Urinary bladder (tissue), 4 donors: ENCODE measurements around the gene ENTPD8. TPM values are rescaled to one million over a fixed set of nuclear protein-coding genes. Genes with fewer than 3 reads are reported as not detected.

ENCODE experiments used
- DNase-seq: peaks from one replicate; pipeline ENCODE4 v3.0.0-alpha.2; 2015; ENCODE audit errors: extremely low spot score
- H3K27ac ChIP-seq: one replicate; pipeline ENCODE4 v1.5.1; 2013; ENCODE audit warnings: low read depth, mild to moderate bottlenecking, moderate library complexity
- H3K36me3 ChIP-seq: one replicate; pipeline ENCODE4 v1.6.1; 2013; ENCODE audit warnings: mild to moderate bottlenecking, moderate library complexity; ENCODE audit not compliant: insufficient read depth
- H3K4me1 ChIP-seq: one replicate; pipeline ENCODE4 v1.6.1; 2013; ENCODE audit warnings: mild to moderate bottlenecking, moderate library complexity; ENCODE audit not compliant: insufficient read depth
- H3K4me3 ChIP-seq: one replicate; pipeline ENCODE4 v1.5.1; 2013; ENCODE audit warnings: low read depth, low read length
- whole genome bisulfite sequencing: extraction: QIAGEN DNeasy Blood & Tissue Kit; methylation state at CpG from one replicate; pipeline ENCODE4 v1.1.7; 2013; 5-methylcytosine and 5-hydroxymethylcytosine counted together
- polyA plus RNA-seq: library from polyadenylated mRNA; stranded (reverse); fragments of 200-250 nt; gene quantifications from one replicate; pipeline ENCODE4 v1.2.3, GENCODE V29; 2013
- total RNA-seq: library from RNA; depleted of rRNA; stranded (reverse); fragments of >200 nt; gene quantifications from one replicate; pipeline ENCODE4 v1.2.3, GENCODE V29; 2014
- donor health status: healthy with polysubstance abuse.
- donor health status: healthy.

Gene ENTPD8
- total and polyA plus RNA-seq, 2 donors, result 0.16 TPM; not detected in 1

DNA sequence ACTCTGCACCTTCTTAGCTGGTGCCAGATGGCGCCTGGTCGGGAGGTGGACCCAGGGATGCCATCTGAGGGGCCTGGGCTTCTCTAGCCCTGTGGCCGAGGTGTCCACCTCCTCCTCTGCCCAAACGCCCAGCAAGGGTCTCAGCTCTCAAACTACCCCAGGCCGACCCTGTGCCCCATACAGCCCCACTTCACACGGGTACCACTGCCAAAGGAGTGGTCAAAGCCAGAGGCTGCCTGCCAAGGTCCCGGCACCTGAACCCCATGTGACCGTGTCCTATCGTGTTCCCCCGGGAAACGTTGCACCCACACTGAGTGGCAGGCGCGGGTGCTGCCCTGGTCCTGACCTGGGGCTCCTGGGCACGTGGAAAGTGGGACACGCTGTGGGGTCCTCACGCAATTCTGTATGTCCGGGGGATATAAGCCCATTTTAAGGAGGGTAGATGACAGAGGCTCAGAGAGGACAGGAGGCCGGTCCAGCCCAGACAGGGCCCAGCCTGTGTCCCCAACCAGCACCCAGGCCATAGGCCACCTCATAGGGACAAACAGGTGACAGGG is 1.9 kb downstream of the ENTPD8 start:
- no peak for DNase-seq
- Histone ChIP-seq H3K27ac (no peak overlapping the region), H3K36me3 (no peaks in the 10 kb centered on the region), H3K4me1 (peaks cover 4% of the 10 kb centered on the region), H3K4me3 (no peak overlapping the region)
- WGBS, result 75% methylated on average over 18 of the region's 18 CpGs

DNA sequence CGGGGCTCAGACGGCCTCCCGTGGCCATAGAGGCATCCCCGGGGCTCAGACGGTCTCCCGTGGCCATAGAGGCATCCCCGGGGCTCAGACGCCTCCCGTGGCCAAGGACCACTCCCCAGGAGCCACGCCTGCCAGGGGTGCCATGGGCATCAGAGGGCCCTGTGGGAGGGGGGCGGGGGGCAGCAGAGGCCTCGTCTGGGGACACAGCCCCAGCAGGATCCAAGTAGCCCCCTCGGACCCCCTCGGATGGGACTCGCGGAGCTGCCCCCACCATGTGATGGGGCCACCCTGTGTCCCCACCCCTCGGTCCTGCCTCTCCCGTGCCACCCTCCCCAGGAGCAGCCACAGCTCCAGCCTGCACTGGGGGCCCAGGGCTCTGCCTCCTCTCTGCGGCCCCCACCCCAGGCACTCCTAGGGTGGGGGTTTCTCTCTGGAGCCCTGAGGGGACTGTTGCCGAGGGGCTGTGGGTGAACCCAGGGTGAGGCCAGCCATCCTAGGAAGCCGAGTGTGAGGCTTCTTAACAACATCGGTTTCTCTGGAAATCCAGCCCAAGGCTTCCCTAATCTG is 2.5 kb downstream of the ENTPD8 start:
- Histone ChIP-seq H3K4me1 (peaks cover 4% of the 10 kb centered on the region), H3K4me3 (no peak overlapping the region), H3K27ac (no peak overlapping the region), H3K36me3 (no peaks in the 10 kb centered on the region)
- 86% methylated on average over 22 of the region's 22 CpGs for WGBS
- DNase-seq, result no peak

DNA sequence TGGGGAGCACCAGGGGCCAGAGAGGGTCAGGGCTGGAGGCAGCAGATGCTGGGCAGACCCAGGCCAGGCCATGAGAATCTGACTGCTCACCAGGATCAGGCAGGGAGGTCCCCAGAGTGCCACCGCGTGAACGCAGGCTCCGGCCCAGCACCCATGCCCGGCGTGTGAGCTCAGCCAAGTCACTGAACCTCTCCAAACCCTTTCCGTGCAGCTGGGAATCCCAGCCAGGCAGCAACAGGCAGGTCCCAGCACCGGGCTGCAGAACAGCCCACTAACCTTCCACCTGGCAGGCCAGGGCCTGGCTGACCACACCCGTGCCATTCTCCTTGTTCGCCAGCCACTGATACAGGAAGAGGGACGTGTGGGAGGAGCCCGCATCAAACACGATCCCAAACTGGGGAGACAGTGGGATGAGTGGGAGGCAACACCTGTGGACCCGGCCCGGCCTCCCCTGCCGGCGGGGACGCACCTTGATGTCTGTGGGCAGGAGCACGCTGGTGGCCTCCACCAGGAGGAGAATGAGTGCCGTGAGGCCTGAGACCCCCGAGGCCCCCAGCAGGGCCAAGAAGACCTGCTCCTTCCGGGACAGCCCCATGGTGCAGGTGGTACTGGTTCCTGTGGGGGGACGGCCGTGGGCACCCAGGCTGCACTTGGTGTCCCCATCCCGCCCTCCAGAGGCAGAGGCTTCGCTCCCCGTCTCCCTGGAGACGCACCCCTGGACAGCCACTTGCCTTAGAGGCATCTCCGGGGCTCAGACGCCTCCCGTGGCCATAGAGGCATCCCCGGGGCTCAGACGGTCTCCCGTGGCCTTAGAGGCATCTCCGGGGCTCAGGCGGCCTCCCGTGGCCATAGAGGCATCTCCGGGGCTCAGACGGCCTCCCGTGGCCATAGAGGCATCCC is 3.2 kb downstream of the ENTPD8 start:
- Histone ChIP-seq H3K4me3 (no peak overlapping the region), H3K27ac (no peak overlapping the region), H3K4me1 (peaks cover 4% of the 10 kb centered on the region), H3K36me3 (no peaks in the 10 kb centered on the region)
- no peak for DNase-seq
- WGBS, result 82% methylated on average over 40 of the region's 40 CpGs

DNA sequence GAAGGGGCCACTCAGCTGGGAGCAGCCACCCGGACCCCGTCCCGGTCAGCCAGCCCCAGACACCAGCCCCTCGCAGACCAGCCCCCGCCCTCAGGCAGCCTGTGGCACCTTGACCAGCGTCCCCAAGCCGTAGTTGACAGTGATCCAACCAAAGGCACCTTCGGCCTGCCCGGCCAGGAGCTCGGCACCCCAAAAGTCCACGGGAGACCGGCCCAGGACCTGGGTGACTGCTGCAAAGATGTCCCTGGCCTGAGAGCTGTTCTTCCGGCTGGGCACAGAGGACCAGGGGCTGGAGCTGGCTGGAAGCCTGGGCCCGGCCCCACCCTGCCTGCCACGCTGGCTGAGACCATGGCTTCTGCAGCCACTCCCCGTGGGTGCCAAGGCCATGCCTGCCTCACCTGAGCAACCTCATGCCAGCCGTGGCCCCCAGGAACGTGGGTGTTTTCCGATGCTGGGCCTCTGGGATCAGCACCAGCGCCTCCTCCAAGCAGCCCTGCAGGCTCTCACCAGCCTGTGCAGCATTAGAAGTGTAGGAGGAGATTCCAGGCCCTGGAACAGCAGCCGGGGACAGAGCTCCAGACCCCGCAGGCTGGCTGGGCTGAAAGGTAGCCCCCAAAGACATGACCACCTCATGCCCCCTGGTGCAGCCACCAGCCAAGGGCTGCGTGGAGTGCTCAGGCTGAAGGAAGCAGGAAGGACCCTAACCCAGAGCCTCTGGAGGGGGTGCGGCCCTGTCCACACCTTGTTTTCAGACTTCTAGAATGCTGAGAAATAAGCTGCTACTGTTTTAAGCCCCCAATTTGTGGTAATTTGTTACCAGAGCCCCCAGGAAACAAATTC is 4.2 kb downstream of the ENTPD8 start:
- Histone ChIP-seq H3K4me1 (peaks cover 4% of the 10 kb centered on the region), H3K4me3 (no peak overlapping the region), H3K36me3 (no peaks in the 10 kb centered on the region), H3K27ac (no peak overlapping the region)
- 84% methylated on average over 24 of the region's 24 CpGs for WGBS
- DNase-seq, result no peak

DNA sequence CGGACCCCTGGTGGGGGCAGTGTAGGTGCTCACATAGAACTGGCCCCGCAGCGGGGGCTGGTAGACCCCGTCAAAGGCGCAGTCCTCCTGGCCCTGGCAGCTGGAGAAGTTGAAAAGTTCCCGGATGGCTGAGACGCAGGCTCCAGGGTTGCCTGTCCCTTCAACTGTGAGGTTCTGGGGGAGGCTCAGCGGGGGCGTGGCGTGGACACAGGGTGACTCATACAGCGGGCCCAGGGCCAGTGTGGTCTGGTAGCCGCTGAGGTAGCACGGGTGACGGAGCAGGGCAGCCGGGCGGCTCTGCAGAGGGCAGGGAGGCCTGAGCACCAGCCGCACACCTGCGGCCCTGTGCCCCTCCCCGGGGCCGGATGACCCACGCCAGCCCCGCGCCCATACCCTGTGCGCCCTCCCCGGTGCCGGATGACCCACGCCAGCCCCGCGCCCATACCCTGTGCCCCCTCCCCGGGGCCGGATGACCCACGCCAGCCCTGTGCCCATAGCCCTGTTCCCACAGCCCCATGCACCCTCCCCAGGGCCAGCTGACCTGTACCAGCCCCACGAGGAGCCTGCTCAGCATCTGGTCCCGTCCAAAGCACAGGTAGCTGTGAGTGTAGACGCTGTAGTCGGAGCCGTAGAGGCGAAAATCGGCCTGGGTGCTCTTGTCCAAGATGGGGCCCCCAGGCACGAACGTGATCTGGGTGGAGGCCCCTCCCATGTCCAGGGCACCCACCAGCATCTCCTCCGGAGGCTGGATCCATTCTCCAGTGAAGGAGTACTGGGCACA is 5.0 kb downstream of the ENTPD8 start:
- Histone ChIP-seq H3K4me1 (no peaks in the 10 kb centered on the region), H3K27ac (no peak overlapping the region), H3K4me3 (no peak overlapping the region), H3K36me3 (no peaks in the 10 kb centered on the region)
- DNase-seq, result no peak
- WGBS, result 71% methylated on average over 42 of the region's 42 CpGs

DNA sequence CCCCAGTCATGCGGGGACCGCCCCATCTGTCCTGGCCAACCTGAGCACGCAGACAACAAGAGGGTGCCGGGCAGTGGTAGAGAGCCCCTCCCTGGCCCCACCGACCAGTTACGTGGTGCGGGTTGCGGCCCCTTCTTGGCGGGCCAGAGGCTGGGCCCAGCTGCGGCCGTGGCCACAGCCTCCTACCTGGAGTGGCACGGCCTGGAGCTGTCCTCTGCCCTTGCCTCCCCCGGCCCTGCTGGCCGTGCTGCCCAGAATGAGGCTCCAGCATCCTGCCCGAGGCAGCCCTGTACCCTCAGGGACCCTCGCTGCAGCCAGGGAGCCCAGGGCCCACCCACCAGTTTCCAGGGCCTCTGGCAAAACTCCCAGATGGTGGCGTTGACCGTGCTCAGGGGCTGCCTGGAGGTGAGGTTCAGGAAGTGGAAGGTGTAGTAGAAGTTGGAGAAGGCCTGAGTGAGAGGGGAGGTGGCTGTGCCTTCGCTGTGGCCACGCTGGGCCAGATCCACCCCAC is 5.7 kb downstream of the ENTPD8 start:
- Histone ChIP-seq H3K4me3 (no peak overlapping the region), H3K27ac (no peak overlapping the region), H3K36me3 (no peaks in the 10 kb centered on the region), H3K4me1 (peaks cover 1% of the 10 kb centered on the region)
- WGBS, result 79% methylated on average over 20 of the region's 20 CpGs
- no peak for DNase-seq

DNA sequence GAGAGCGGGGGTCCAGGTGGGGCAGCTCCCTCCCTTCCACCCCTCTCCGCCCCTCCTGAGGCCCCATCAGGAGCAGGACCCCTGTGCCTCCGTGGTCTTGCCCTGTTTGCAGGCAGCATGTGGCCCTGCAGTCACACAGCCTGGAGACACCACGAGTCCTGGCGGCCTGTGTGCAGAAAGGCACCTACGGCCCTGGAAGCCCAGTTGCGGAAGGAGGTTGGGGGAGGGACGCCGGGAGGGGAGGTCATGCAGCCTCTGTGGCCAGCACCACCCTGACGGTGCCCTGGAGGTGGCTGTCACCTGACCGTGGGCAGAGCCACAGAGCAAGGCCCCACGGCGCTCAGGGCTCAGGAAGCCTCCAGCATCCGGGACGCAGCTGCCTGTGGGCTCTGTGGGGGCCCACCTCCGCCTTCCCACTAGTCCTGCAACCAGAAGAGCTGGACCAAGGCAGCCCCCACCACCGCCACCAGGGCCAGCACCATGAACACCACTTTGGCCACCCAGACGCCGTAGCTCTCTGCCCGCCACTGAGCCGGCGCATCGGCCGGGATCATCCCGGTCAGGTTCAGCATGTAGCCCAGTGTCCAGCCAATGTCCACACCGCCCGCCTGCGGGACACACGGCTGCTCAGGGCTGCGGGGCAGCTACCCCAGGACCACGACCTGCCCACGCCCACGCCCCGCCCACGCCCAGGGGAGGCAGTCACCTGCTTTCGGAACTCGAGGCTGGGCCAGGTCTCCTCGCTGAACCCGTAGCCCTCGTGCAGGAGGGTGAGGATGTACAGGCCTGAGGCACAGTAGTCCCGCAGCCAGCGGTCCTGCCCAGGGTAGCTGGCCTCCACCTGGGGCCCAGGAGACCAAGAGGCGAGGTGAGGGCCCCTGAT is 6.4 kb downstream of the ENTPD8 start:
- DNase-seq, result no peak
- Histone ChIP-seq H3K27ac (no peak overlapping the region), H3K36me3 (no peaks in the 10 kb centered on the region), H3K4me3 (no peak overlapping the region), H3K4me1 (peaks cover 1% of the 10 kb centered on the region)
- WGBS, result 86% methylated on average over 43 of the region's 43 CpGs

DNA sequence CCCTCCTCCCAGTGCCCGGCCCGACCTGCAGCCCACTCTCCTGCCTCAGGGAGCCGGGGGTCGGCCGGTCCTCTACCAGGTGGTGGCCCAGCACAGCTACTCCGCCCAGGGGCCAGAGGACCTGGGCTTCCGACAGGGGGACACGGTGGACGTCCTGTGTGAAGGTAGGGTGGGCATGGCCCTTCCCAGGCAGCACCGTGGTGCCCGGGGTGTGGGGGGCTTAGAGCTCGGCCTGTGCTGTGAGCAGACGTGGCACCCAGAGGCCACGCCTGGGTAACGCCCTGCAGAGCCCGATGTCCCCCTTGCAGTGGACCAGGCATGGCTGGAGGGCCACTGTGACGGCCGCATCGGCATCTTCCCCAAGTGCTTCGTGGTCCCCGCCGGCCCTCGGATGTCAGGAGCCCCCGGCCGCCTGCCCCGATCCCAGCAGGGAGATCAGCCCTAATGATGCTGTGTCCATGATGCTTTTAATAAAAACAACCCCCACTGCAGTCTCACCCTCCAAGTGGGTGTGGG is 7.2 kb downstream of the ENTPD8 start:
- H3K4me3 ChIP-seq, result no peak overlapping the region
- 83% methylated on average over 26 of the region's 26 CpGs for WGBS
- no peaks in the 10 kb centered on the region for H3K36me3 ChIP-seq
- H3K27ac ChIP-seq, result no peak overlapping the region
- H3K4me1 ChIP-seq, result peaks cover 1% of the 10 kb centered on the region
- DNase-seq, result no peak

DNA sequence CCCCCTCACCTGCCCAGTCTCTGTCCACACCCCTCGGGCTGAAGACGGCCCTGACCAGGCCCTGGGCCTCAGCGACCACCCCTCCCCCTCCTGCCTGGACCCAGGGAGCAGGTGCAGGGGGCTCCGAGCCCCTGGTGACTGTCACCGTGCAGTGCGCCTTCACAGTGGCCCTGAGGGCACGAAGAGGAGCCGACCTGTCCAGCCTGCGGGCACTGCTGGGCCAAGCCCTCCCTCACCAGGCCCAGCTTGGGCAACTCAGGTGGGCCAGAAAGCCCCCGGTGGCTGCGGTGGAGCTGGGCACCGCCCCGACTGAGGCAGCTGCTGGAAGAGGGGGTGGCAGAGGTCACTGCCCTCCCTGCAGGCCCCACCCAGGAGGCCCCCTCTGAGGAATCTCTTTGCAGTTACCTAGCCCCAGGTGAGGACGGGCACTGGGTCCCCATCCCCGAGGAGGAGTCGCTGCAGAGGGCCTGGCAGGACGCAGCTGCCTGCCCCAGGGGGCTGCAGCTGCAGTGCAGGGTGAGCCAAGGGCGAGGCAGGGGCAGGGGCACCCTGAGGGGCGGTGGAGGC is 7.7 kb downstream of the ENTPD8 start:
- Histone ChIP-seq H3K4me3 (no peak overlapping the region), H3K27ac (no peak overlapping the region), H3K36me3 (no peaks in the 10 kb centered on the region), H3K4me1 (peaks cover 1% of the 10 kb centered on the region)
- WGBS, result 82% methylated on average over 19 of the region's 19 CpGs
- no peak for DNase-seq

DNA sequence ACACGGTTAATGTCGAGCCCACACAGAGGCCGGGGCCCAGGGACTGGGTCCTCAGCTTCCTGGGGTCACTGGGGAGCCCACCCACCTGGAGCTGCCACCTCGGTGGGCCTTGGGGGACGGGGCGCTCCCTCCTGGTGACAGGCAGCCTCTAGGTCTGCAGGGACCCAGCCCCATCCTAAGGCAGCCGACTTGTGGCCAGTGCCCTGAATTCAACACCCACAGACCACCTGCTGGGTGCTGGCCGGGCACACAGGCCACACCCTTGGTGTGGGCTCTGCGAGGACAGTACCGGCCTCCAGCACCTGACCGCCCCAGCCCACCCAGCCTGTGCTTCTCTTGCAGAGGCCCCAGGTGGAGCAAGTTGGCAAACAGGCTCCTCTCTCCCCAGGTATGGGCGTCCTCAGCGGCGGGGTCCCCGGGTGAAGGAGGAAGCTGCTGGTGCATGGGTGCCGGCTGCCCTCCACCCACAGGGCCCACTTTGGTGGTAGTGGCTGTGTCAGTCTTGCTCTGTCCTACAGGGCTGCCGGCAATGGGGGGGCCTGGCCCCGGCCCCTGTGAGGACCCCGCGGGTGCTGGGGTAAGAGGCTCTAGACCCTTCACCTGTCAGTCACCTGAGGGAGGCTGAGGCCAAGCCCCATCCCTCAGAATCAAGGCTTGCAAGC is 8.3 kb downstream of the ENTPD8 start:
- no peak overlapping the region for H3K4me3 ChIP-seq
- 91% methylated on average over 20 of the region's 20 CpGs for WGBS
- no peak overlapping the region for H3K27ac ChIP-seq
- H3K36me3 ChIP-seq, result no peaks in the 10 kb centered on the region
- no peak for DNase-seq
- H3K4me1 ChIP-seq, result peaks cover 1% of the 10 kb centered on the region

DNA sequence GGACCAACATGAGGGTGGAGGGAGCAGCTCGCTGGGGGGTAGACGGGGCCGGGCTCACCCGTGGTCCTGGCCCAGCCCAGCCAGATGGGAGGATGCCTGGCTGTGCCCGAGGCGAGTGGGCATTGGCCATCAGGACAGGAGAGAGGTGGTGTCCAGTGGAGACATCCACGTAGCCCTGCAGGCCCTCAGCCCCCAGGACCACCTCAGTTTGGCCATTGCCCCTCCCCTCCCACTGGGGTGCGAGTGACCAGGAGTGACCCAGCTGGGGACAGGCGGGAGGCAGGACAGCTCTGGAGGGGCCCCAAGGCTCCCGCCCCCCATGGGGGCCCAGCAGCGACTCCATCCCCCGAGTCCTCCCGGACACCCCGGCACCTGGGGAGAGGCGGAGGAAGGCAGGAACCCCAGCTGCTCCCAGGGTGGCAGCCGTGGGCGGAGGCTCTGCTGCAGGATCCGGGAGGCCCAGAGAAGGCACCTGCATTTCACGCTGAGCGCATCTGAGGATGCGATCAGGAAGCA is 9.7 kb downstream of the ENTPD8 start:
- Histone ChIP-seq H3K4me3 (no peak overlapping the region), H3K27ac (no peak overlapping the region), H3K4me1 (peaks cover 1% of the 10 kb centered on the region), H3K36me3 (no peaks in the 10 kb centered on the region)
- WGBS, result 80% methylated on average over 21 of the region's 21 CpGs
- no peak for DNase-seq
